Measurements from ENCODE around the gene CARD10. TPM values are rescaled to one million over a fixed set of nuclear protein-coding genes. Genes with fewer than 3 reads are reported as not detected.
A peak's percentile ranks its signal among the peaks of the same experiment; 100 is the strongest.
"Not testable (repeated sequence)": the region's sequence is repeated elsewhere in the genome, so short reads cannot be mapped to it uniquely, and the experiment has no call there.

CARD10 gene
- polyA plus RNA-seq, 1 experiment, result 5.8 TPM

DNA sequence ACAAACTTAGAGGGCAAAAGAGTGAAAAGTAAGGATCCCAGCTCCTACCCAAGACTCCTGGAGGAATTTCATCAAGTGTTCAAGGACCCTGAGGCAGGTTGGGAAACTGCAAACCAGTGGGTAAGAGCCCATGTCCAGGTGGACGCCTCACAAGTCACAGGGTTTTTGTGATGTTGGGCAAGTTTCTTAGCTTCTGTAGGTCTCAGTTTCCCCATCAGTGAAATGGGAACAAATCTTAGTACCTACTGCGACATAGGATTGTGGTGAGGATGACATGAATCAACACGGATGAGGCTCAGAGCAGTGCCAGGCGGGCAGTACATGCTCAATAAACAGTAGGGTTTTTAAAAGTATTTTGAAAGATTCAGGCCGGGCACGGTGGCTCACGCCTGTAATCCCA is 23.7 kb upstream of the CARD10 start:
- POLR2A ChIA-PET, result no interaction called here
- CTCF ChIA-PET, result interaction anchor here (0.6 to 16.5 kb wide), 4 partner anchors 12 to 65 kb away, joined by 7 to 375 read pairs (median 126); partner anchors contain the start of genes CDC42EP1 and GGA1
- TF ChIP-seq, protein P1, sequence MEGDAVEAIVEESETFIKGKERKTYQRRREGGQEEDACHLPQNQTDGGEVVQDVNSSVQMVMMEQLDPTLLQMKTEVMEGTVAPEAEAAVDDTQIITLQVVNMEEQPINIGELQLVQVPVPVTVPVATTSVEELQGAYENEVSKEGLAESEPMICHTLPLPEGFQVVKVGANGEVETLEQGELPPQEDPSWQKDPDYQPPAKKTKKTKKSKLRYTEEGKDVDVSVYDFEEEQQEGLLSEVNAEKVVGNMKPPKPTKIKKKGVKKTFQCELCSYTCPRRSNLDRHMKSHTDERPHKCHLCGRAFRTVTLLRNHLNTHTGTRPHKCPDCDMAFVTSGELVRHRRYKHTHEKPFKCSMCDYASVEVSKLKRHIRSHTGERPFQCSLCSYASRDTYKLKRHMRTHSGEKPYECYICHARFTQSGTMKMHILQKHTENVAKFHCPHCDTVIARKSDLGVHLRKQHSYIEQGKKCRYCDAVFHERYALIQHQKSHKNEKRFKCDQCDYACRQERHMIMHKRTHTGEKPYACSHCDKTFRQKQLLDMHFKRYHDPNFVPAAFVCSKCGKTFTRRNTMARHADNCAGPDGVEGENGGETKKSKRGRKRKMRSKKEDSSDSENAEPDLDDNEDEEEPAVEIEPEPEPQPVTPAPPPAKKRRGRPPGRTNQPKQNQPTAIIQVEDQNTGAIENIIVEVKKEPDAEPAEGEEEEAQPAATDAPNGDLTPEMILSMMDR (IDR thresholded peaks at IDR 0.05; ENCODE audit: low read depth, low read length), result no peak
- DNase-seq (ENCODE audit: low read depth, low spot score), result no peak
- Histone ChIP-seq H3K27ac (ENCODE audit: low read depth, low read length) (no peak overlapping the region), H3K27me3 (ENCODE audit: control insufficient read depth, insufficient read depth, low read length) (no peaks in the 10 kb centered on the region), H3K4me3 (ENCODE audit: low read depth, low read length) (no peak overlapping the region), H3K9me3 (ENCODE audit: control insufficient read depth, insufficient read depth, low read length) (no peaks in the 10 kb centered on the region; the same call in 1 of the 2 replicates)

DNA sequence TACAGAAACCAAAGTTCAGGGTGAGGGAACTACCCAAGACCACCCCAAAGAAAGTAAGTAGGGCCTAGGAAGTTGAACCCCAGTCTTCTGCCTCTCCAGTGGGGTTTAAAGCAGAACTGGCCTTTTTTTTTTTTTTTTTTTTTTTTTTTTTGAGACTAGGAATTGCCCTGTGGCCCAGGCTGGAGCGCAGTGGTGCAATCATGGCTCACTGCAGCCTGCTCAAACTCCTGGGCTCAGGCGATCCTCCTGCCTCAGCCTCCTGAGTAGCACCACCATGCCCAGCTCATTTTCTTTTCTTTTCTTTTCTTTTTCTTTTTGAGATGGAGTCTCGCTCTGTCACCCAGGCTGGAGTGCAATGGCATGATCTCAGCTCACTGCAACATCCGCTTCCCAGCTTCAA is 23.2 kb upstream of the CARD10 start:
- CTCF ChIA-PET, result interaction anchor here (1.0 to 16.5 kb wide), 4 partner anchors 23 to 65 kb away, joined by 3 to 375 read pairs (median 126); partner anchors contain the start of genes CDC42EP1 and GGA1
- POLR2A ChIA-PET, result interaction anchor here (0.6 to 0.7 kb wide), 3 partner anchors 33 to 384 kb away, joined by 3 read pairs; partner anchors contain the start of gene LGALS1
- not testable (repeated sequence) for DNase-seq (ENCODE audit: low read depth, low spot score)

DNA sequence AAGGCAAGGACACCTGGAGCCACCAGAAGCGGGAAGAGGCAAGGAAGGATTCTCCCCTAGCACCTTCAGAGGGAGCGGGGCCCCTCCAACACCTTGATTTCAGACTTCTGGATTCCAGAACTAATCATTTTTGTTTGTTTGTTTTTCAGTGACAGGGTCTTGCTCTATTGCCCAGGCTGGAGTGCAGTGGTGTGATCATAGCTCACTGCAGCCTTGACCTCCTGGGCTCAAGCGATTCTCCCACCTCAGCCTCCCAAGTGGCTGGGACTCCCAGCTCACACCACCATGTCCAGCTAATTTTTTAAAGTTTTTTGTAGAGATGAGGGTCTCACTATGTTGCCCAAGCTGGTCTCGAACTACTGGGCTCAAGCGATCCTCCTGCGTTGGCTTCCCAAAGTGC is 20.6 kb upstream of the CARD10 start:
- H3K27ac ChIP-seq (ENCODE audit: low read depth, low read length); DNase-seq (ENCODE audit: low read depth, low spot score); H3K9me3 ChIP-seq (ENCODE audit: control insufficient read depth, insufficient read depth, low read length); H3K27me3 ChIP-seq (ENCODE audit: control insufficient read depth, insufficient read depth, low read length); H3K4me3 ChIP-seq (ENCODE audit: low read depth, low read length): not testable (repeated sequence)
- CTCF ChIA-PET, result interaction anchor here (0.9 to 16.5 kb wide), 10 partner anchors 9 to 324 kb away, joined by 3 to 375 read pairs (median 6); partner anchors contain the start of gene CDC42EP1
- POLR2A ChIA-PET, result interaction anchor here (1.8 kb wide), 1 partner anchor 53 kb away, joined by 6 read pairs; no protein-coding TSS in a partner anchor

More for the DNA sequence above, 23.2 kb upstream of the CARD10 start:
- not testable (repeated sequence) for H3K27ac ChIP-seq (ENCODE audit: low read depth, low read length); H3K27me3 ChIP-seq (ENCODE audit: control insufficient read depth, insufficient read depth, low read length); H3K4me3 ChIP-seq (ENCODE audit: low read depth, low read length); H3K9me3 ChIP-seq (ENCODE audit: control insufficient read depth, insufficient read depth, low read length)

DNA sequence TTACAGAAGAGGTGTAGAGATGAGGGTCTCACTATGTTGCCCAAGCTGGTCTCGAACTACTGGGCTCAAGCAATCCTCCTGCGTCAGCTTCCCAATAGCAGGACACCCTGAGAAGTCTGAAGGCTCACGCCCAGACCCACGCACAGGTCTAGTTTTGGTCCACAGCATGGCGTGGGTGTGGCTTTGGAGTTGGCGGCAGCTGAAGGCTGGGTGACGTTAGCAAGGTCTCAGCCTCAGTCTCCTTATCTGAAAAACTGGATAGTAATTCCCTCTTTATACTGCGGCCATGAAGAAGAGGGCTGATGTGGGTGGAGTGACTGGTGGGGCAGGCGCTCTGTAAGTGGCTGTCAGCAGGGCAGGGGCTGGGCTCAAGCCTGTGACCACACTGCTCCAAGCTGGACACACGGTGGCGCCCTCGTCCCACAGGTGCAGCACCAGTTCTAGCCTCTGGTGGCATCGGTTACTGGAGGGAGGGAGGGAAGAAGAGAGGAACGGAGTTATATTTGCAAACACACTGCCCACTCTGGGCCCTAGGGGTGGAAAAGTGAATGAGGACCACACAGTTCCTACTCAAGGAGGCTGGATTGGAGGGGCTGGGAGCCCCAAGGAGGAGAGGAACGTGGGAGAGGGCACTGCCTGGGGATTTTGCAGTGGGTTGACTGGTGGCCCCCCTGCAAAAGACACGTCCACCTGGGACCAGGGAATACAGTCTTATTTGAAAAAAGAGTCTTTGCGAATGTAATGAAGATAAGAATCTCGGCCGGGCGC is 19.6 kb upstream of the CARD10 start:
- TF ChIP-seq, protein P1 (IDR thresholded peaks at IDR 0.05; ENCODE audit: low read depth, low read length), result peak; percentile 91
- Histone ChIP-seq H3K4me3 (ENCODE audit: low read depth, low read length) (no peak overlapping the region), H3K27me3 (ENCODE audit: control insufficient read depth, insufficient read depth, low read length) (no peaks in the 10 kb centered on the region), H3K27ac (ENCODE audit: low read depth, low read length) (no peak overlapping the region), H3K9me3 (ENCODE audit: control insufficient read depth, insufficient read depth, low read length) (no peaks in the 10 kb centered on the region)
- DNase-seq (ENCODE audit: low read depth, low spot score), result peak; percentile 89
- POLR2A ChIA-PET, result interaction anchor here (0.7 to 1.8 kb wide), 2 partner anchors 21 to 54 kb away, joined by 3 to 6 read pairs; no protein-coding TSS in a partner anchor
- CTCF ChIA-PET, result interaction anchor here (0.8 to 16.5 kb wide), 16 partner anchors 10 to 325 kb away, joined by 3 to 375 read pairs (median 5); partner anchors contain the start of genes CDC42EP1 and GCAT

DNA sequence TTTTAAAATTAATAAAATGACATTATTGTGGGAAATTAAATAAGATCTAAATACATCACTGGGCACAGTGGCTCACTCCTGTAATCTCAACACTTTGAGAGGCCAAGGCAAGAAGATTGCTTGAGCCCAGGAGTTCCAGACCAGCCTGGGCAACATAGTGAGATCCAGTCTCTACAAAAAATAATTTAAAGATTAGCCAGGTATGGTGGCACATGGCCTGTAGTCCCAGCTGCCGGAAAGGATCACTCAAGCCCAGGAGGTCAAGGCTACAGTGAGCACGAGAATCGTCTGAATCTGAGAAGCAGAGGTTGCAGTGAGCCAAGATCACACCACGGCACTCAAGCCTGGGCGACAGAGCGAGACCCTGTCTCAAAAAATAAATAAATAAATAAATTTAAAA is 15.9 kb upstream of the CARD10 start:
- no peak overlapping the region for H3K4me3 ChIP-seq (ENCODE audit: low read depth, low read length)
- no peak for DNase-seq (ENCODE audit: low read depth, low spot score)
- POLR2A ChIA-PET, result no interaction called here
- TF ChIP-seq, protein P1 (IDR thresholded peaks at IDR 0.05; ENCODE audit: low read depth, low read length), result no peak
- CTCF ChIA-PET, result no interaction called here
- H3K27ac ChIP-seq (ENCODE audit: low read depth, low read length), result no peak overlapping the region
- no peaks in the 10 kb centered on the region for H3K9me3 ChIP-seq (ENCODE audit: control insufficient read depth, insufficient read depth, low read length)
- no peaks in the 10 kb centered on the region for H3K27me3 ChIP-seq (ENCODE audit: control insufficient read depth, insufficient read depth, low read length)

DNA sequence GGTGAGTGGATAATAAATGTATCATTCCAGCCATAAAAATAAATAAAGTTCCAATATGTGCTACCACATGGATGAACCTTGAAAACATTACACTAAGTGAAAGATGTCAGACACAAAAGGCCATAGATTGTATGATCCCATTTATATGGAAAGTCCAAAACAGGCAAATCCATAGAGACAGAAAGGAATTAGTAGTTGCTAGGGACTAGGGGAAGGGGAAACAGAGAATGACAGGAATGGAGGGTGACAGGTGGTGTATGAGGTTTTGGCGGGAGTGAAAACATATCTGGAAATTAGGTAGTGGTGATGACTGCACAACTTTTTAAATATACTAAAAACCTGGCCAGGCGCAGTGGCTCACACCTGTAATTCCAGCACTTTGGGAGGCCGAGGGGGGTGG is 15.2 kb upstream of the CARD10 start:
- TF ChIP-seq, protein P1 (IDR thresholded peaks at IDR 0.05; ENCODE audit: low read depth, low read length), result no peak
- H3K27ac ChIP-seq (ENCODE audit: low read depth, low read length), result no peak overlapping the region
- no peaks in the 10 kb centered on the region for H3K9me3 ChIP-seq (ENCODE audit: control insufficient read depth, insufficient read depth, low read length)
- DNase-seq (ENCODE audit: low read depth, low spot score), result no peak
- no peaks in the 10 kb centered on the region for H3K27me3 ChIP-seq (ENCODE audit: control insufficient read depth, insufficient read depth, low read length)
- no peak overlapping the region for H3K4me3 ChIP-seq (ENCODE audit: low read depth, low read length)
- CTCF ChIA-PET, result interaction anchor here (1.3 to 1.4 kb wide), 2 partner anchors 58 to 275 kb away, joined by 3 to 7 read pairs; no protein-coding TSS in a partner anchor
- POLR2A ChIA-PET, result no interaction called here

Measured in AG04450 (cell line).